ENCODE data around the gene FBXL20.

Gene FBXL20

DNA sequence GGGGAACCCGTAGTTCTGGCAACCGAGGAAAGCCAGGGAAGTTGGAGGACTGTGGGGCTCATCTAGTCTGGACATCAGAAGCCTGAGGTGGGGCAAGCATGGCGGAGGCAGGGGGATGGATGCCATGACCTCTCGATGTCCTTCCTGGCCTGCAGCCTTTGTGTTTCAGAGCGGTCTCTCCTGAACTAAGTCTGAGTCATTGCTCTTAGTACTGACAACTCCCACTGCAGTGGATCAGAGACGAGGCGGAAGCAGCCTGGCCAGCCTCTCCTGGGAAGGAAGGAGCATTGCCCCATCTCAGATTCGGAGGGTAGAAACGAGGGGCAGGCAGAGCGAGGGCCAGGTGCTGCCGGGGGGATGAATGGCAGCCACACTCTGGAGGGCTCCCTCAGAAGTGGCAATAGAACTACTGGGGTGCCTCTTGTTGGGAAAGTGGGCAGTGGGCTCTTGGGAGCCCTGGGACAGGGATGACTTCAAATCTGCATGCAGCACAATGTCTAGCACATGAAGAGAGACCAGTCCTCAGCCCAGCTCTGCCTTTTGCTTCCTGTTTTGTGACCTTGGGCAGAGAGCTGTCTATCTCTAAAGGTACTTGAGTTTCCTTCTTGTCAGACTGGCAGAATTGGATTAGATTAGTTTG is 172.0 kb downstream of the FBXL20 start:
- DNase-seq (ENCODE audit: low read depth in 1 of 2, low spot score in 1 of 2) = no peak

DNA sequence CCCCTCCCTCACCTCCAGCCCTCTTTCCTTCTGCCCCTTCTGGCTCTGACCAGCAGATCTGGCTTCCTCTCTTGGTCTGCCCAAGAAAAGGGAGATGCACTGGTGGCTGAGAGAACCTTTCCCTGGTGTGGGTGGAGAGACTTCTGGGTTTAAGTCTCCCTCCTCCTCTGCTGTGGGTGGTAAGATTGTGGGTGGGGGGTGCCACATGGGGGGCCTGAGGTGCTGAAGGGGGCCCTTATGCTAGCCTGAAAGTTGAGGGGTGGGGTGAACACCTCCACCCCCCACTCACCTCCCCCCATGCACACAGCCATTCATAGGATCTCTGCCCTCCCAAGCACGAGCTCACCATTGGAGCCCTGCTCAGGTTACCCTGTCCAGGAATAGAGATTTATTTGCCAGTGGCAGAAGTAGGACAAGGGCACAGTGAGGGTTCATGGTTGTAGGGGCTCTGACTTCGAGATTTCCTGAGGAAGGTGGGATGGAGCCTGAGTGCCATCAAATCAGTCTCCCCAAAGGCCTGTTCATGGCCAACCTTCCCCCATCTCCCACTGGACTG is 174.0 kb downstream of the FBXL20 start:
- no peak for DNase-seq (ENCODE audit: low read depth in 1 of 2, low spot score in 1 of 2)

DNA sequence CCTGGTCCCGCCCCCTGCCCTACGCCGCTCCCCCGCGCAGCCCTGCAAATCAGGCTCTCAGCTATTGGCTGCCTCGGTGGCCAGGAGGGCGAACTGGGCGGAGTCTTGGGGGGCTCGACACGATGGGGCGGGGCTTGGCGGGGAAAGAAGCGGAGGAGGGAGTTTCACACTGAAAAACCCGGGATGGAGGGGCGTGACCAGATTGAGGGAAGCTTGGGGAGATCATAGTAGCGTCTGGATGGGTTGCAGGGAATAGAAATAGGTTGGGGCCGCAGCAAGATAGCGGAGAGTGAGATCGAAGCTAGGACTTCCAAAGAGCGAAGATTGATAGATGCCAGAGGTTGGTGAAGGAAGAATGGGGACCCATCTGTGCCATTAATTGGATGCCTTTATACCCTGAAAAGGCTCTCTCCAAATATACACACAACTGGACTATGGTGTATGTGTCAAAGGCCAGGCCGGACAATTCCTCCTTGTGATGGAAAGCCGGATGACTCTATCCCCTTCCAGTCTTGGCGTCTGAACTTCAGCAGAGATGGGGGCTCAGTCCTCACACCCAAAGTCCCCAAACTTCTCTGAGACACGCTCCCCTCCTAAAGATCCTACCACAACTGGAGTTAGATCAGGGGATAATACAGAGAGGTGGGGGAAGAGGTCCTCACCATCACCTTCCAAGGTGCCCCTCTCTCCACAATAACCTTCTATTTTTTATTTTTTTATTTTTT is 175.3 kb downstream of the FBXL20 start:
- no peak for DNase-seq (ENCODE audit: low read depth in 1 of 2, low spot score in 1 of 2)

DNA sequence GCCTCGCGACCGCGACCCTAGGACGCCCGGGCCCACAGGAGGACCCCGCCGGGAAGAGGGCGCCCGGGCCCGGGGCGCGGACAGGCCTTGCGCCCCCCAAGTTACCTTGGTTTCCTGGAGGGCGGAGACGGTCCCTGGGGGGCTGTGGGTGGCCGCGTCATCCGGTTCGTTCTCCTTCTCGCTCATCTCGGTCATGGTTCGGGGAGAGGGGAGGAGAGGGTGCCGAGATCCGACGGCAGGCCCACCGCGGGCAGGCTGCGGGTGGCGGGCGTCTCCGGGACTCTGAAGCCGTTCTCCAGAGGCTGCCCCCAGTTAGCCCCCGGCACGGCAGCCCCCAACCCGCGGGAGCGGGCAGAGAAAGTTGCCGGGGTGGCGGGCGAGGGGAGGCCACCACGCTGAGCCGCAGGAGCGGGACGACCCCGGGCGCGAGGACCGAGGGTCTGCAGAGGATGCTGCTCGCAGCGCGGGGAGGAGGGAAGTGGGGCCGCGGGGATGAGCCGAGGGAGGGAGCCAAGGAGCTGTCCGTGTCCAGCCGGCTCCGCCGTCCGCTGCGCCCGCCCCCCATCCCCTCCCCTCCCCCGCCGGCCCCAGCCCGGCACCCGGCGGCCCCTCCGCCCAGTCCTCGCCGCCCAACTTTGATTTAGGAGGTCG is 176.0 kb downstream of the FBXL20 start, which contains the start of gene STAC2:
STAC2 (minus strand) TSS at position 638 of the 651 bp plus-strand sequence; CDS start at position 195, 443 bp downstream.
- no peak for DNase-seq (ENCODE audit: low read depth in 1 of 2, low spot score in 1 of 2)

DNA sequence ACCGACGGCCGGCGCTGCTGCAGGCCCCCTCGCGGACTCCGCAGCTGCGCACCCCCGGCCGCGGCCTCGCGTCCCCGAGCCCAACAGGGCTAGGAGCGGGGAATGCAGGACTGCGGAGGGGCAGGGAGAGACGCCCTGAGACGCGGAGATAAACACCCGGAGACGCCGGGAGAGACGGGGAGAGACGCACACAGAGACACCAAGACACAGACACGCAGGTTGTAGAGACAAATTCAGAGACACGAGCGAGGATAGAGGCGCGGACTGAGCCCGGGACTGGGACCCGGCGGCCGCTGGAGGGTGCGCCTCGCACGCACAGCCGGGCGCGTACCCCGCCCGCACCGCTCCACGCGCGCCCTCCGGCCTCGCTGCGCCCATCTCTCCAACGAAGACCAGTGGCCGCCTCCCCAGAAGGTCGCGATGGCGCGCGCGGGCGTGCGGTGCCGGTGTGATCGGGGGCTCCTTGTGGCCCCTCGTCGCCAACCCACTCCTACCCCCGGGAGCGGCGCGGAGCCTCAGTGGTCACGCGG is 176.6 kb downstream of the FBXL20 start:
- DNase-seq (ENCODE audit: low read depth in 1 of 2, low spot score in 1 of 2) = no peak

DNA sequence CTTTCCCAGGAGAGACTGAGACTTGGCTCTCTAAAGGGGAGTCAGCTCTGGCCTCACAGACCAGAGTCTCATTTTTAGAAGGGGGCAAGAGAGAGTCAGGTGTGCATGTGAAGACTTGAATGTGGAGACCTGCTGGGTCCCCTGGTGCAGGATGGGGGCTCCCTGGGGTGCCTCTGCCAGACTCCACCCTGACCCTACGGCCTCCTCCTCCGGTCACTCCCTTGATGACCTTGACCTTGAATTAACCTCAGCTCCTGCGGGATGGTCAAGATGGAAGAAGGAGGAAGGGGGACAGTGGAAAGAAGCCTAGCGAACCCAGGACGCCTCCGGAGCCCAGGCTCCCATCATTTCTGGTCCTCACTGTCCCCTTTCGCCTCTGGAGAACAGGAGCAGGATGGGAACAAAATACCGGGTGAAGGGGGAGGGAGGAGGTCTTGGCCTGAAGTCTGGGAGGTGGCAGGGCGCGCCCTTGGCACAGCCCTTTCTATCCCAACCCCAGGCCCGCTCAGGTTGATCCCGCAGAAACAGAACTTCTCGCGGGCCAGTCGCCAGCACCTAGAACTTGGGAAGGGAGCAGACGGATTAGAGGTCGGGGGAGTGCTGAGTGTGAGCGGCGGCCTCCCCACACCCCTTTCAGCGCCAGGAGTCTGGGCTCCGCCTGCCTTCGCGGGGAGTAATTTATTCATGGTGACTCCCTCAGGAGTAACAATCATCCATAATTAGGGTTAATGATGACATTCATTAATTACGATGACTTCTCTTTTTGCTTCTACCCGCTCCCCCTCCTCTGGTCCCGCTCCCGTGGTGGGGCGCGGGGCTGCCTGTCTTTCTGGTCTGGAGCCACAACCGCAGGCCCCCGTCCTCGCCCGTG is 177.3 kb downstream of the FBXL20 start:
- DNase-seq (ENCODE audit: low read depth in 1 of 2, low spot score in 1 of 2) = no peak

DNA sequence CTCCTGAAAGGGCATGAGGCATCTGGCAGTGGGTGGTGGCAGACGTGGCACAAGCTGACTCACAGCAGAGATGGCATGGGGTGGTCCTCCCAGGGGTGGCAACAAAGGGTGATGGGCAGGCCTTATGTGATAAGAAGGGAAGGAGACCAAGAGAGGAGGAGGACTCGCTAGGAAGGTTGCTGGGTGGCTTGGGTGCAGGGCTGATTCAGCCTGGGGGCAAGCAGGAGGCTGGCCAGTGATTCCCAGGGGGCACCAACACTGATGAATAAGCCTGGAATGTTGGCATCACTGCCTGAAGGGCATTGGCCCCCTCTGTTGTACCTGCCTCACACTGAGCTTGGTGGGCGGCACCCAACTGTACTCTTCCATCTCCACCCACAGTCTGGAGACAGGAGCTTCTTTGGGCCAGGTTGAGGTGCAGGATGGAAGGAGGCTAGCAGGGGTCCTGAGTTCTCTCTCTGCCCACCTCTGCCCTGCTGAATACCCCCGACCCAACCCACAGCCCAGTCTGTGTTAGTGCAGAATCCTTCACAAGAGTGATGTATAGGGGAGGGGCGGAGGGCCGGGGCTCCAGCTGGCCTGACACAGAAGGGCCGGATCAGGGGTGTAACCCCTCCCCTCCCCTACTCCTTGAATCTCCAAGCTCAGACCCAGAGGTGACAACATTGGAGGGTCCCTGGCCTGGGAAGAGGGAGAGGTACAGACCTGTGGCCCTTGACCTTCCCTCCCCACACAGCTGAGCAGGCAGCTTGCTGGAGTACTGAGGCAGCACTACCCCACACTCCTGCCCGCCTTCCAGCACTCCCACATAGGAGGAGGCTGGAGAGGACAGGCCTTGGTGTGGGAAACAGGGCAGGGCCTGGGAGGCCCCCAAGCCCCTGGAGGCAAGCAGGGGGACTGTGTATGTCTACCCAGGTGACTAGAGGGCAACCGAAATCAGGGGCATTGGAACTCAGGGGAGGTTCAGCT is 178.3 kb downstream of the FBXL20 start:
- DNase-seq (ENCODE audit: low read depth in 1 of 2, low spot score in 1 of 2) = no peak

DNA sequence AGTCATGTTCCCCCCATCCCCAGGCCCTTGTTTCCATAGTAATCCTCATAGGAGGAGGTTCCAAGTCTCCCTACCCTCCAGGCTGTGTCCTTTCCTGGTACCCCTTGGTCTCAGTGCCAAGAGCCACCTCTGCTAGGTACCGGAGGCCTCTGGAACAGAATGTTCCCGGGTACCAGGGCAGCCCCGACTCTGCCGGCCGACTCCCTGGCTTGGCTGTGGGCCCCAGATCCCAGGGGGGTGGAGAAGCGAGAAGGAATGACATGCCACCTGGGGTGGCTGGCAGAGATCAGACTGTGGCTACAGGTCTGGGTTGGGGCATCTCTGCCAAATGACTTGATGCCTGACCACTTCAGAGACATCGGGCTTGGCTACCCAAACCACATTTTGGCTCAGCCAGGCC is 179.3 kb downstream of the FBXL20 start:
- no peak for DNase-seq (ENCODE audit: low read depth in 1 of 2, low spot score in 1 of 2)

DNA sequence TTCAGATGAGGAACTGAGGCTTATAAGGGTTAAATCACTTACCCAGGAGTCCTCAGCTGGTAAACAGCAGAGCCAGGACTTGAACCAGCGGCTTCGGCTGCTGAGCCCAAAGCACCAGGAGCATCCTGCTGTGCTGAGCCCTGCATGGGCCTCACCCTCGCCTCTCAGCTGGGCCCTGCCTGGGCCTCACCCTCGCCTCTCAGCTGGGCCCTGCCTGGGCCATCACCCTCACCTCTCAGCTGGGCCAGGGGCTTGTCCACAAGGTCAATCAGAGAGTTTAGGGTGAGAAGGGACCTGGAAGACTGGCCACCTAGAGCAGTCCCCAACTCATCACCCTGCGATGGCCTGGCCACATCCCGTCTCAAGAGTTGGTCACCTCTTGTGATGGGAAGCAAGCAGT is 179.9 kb downstream of the FBXL20 start:
- DNase-seq (ENCODE audit: low read depth in 1 of 2, low spot score in 1 of 2) = no peak

DNA sequence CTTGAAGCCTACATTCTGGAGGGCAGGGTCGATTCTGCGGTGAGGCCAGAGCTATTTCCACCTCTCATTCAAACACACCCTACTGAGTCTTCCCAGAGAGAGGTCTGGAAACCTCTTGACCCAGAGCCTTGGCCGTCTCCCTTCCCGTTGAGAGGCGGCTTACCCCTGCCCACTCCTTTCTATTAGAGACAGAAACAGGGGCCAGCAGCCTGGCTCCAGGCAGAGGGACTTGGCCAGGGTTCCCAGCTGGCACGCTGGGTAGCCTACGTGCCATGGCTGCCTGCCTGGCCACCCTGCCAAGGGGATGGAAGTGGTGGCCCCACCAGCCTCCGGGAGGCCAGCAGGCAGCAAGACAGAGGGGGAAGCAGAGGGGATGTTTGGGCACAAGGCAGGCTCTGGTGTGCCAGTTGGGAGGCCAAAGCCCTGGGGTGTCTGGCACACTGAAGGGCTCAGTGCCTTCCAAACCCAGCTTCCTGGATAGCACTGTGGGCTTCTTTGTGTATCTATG is 181.7 kb downstream of the FBXL20 start:
- DNase-seq (ENCODE audit: low read depth in 1 of 2, low spot score in 1 of 2) = no peak

DNA sequence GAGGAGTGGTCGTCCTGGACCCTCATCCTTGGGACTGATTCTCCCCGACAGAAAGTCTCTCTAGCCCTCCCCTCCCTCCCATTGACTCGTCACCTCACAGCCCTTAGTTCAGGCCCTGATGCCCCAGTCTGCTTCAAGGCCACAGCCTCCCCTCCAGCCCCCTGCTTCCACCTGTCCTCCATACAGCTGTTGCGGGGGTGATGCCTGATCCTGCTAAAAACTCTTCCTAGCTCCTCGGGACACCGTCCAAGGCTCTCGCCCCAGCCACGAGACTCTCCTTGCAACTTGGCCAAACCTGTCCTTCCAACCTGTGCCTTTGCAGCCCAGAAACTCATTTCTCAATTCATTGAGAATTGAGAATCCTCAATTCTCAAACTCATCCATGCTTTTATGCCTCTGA is 182.5 kb downstream of the FBXL20 start:
- DNase-seq (ENCODE audit: low read depth in 1 of 2, low spot score in 1 of 2) = no peak

DNA sequence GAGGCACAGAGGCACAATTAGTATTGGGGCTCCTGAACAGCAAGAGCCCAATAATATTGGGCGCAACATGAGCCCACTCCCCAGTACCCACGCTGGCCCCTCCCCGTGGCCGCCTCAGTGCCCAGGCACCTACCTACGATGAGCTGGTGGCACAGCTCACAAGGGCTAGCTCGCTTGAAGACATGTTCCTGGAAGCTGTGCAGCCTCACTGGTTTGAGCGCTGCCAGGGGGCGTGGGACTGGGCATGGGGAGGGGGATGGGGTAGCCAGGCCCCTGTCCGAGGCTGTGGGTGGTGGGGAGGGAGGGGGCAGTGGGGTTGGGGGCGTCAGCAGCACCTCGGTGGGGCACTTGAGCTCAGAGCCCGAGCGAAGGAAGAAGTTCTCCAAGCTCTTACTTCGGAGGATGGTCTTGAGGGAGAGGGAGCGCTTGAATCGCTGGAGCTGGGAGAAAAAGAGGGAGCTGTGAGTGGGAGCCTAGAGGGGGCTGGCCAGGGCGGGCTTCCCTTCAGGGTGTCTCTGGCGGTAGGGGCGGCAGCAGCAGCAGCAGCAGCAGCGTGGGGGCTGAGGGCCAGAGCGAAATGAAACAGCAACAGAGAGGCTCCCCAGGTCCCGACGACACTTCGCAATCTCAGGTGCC is 183.6 kb downstream of the FBXL20 start:
- no peak for DNase-seq (ENCODE audit: low read depth in 1 of 2, low spot score in 1 of 2)

DNA sequence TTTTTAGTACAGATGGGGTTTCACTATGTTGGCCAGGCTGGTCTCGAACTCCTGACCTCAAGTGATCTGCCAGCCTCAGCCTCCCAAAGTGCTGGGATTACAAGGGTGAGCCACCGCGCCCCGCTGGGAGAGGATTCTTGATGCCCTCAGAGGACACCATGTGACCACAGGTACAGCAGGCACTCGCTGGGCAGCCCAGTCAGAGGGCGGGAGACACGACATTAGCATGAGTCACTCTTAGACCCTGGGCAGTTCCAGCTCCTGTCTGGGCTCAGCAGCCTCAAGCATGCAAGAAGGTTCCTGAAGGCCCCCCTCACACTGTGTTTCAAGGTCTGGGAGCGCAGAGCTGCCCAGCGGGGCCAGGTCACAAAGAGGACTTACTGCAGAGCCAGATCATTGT is 187.6 kb downstream of the FBXL20 start:
- no peak for DNase-seq (ENCODE audit: low read depth in 1 of 2, low spot score in 1 of 2)

DNA sequence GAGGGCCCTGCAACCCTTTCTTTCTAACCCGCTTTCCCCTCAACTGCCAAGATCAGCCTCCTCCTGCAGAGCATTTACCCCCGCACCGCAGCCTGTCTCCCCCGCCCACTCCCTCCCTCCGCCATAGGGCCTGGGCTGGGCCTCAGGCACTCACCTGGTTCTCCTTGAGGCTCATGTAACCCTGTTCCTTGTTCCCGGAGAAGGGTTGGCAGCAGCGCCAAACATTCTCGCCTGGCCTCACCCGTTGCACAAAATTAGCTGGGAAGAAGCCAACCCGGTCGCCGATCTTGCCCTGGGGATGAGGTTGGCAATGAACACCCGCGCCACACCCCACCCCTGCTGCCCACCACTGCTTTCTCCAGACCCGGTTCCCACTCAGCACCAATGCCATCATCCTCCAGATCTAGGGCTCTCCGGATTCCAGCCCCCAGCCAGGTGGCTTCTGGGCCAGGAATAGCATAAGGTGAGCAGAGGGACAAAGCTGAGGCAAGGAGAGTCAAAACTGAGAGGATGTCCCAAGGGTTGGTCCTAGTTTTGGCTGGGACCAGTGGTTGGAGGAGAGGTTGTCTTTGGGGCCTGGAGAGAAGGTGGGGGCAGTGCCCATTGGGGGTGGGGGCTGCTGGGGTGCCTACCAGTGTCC is 188.5 kb downstream of the FBXL20 start:
- no peak for DNase-seq (ENCODE audit: low read depth in 1 of 2, low spot score in 1 of 2)

DNA sequence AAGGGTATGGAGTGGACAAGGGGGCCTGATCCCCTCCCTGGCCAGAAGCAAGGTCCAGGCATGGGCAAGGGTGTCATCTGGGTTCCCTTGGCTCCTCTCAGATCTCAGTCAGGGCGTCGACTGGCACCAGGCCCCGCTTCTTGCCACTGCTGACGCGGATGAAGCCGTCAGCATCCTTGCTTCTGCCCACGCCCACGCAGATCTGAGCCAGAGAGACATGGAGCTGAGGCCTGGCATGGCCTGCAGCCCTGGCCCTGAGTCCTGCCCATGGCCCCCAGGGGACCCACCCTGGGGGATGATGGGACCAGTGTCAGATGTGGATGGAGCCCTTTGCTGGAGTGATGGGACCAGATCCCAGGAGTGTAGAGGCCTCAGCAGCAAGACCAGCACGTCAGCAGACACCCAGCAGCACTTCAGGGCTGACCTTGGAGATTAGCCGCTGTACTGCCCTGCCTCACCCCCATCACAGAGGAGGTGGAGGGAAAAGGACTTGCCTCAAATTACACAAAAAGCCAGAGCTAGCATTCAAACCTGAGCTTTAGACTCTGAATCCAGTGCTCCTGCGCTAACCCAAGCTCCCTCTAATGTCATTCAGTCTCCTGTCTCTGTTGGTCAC is 189.1 kb downstream of the FBXL20 start:
- no peak for DNase-seq (ENCODE audit: low read depth in 1 of 2, low spot score in 1 of 2)

DNA sequence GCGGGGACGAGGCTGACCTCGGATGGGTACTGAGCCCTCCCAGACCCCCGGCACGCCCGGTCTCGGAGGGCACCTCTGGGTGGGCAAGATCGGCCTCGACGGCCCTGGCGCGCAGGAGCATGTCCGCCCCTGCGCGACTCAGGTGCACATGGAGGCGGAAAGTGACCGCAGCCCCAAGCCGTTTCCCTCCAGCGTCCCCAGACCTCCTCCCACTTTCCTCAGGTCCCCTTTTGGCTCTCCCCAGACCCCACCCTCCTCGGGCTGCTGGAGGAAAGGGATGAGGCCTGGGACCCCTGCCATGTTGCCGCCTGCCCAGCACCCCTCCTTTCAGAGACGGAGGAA is 191.4 kb downstream of the FBXL20 start:
- DNase-seq (ENCODE audit: low read depth in 1 of 2, low spot score in 1 of 2) = no peak

DNA sequence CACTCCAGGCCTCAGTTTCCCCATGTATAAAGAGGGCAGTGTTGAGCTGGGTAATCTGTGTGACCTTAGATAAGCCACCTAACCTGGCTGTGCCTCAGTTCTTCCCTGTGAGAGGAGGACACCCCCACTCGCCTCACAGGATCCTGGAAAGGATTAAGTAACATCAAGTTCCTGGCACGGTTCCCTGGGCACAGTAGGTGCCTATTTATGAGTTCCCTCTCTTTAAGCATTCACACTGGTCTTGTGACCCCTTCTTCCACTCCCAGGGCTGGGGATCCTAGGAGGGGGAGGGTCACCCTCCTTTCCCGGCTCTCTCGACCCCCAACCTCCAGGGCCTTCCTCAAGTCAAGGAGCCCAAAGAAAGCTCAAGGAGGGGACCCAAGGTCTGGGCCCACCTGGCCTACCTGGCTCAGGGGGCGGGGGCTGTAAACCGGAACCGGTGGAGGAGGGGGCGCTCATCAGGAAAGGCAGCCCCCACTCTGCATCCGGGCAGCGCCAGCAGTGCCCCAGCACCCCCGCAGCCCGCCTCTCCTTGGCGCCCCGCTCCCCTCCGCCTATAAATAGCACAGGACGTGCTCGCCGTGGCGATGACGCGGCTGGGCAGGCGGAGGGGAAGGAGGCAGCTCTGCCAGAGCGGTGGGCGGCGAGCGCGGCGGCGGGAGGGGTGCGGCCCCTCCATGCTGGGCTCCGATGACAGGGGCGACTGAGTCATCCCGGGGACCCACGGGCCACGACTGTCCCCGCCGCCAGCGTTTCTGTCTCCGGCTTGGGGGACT is 191.9 kb downstream of the FBXL20 start:
- DNase-seq (ENCODE audit: low read depth in 1 of 2, low spot score in 1 of 2) = peak; percentile 38 to 67

Measured in stimulated activated CD4-positive, alpha-beta T cell treated with anti-CD3 and anti-CD28 coated beads, Interleukin-15, amount 100 ng/mL, for 1 hour (primary cell).